CD1c-positive myeloid dendritic cell (primary cell): ENCODE measurements around the gene SYNGR4.
"Not testable (repeated sequence)": the region's sequence is repeated elsewhere in the genome, so short reads cannot be mapped to it uniquely, and the experiment has no call there.

ENCODE experiments used
- DNase-seq: peaks from one replicate; pipeline ENCODE4 v3.0.0-alpha.2; 2016; ENCODE audit errors: extremely low spot score

Gene SYNGR4, protein sequence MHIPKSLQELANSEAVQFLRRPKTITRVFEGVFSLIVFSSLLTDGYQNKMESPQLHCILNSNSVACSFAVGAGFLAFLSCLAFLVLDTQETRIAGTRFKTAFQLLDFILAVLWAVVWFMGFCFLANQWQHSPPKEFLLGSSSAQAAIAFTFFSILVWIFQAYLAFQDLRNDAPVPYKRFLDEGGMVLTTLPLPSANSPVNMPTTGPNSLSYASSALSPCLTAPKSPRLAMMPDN

DNA sequence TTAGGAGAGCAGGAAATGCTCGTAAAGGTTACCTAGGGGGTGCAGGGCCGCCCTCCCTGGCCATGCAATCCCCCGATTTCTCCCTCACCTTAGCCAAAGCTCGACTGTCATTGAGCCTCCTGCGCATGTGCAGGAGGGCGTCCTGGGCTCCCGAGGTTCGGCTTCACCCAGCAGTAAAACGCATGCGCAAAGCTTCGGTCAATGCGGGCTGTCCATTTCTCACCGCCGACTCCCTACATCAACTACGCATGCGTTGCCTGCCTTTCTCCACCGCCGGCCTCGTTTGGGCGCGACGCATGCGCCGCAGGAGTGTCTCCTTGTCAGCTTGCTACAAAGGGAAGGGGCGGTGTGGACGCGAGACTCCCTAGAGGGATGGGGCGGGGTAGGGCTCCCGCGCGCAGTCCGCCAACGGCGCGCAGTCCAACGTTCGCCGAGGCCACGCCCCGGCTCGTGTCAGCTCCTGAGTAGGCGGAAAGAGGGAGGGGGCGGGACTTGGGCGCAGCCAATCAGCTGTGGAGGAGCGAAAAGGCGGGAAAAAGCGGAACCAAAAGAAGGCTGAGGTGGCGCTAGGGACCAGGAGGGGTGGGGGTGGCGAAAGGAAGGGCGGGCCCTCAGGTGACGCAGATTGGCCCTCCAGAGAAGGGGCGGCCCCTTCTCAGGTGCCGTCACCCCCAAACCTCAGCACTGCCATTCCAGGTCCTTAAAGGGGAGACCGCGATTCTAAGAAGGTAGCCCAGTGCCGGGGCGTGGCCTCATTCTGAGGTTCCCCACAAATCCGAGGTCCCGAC lies at the start of gene SYNGR4, which contains the start of gene TMEM143:
TSS of gene SYNGR4 (plus strand) at position 558 of the 788 bp plus-strand sequence. CDS start 1,476 bp downstream, outside the sequence.
TSS of gene TMEM143 (minus strand) at position 131 of the 788 bp plus-strand sequence. CDS start at position 111, 20 bp downstream.
- peak; percentile 100 for DNase-seq

DNA sequence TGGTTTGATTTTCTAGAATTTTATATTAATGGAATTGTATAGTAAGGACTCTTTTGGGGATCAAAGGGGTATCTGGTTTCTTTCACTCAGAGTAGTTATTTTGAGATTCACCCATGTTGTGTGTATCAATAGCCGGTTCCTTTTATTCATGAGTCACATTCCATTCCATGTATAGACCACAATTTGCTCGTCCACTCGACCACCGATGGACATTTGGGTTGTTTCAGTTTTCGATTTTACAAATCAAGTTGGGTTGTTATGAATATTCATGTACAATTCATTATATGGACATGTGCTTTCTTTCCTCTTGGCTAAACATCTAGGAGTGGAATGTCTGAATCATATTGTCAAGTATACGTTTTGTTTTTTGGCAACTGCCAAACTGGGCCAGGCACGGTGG lies 48.5 kb upstream of the SYNGR4 start:
- DNase-seq, result no peak

GRCh38 chr19:48317708-48317960 lies 46.5 kb upstream of the SYNGR4 start:
- DNase-seq, result not testable (repeated sequence)

GRCh38 chr19:48318286-48318987 lies 45.7 kb upstream of the SYNGR4 start:
- no peak for DNase-seq

DNA sequence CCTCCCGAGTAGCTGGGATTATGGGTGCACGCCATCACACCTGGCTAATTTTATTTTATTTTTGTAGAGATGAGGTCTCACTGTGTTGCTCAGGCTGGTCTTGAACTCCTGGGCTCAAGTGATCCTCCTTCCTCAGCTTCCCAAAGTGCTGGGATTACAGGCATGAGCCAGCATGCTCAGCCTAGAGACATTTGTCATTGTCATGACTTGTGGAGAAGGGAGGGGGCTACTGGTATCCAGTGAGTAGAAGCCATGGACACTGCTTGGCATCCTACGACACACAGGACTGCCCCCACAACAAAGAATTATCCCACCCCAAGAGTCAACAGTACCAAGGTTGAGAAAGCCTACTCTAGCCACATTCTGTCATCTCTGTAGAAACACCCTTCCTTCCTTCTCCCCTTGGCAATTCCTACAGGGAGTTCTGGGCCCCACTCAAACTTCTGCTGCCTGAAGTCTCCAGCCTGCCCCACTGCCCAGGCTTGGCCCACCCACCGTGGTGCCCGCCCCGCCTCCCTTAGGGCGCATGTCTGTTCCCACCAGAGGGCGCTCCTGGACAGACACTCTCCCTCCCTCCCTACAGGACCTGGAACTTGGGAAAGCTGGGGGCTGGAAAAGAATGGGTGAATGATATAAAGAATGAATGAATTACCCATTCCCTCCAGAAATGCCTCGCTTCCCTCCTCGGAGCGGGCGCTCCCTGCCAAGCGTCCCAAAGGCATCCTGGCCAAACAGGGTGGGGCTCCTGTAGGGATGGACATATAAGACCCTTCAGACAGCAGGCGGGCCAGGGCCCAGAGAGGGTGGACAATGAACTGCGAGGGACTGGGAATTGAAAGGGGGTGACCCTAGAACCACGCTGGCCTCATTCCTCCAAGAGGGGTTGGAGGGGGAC lies 44.3 kb upstream of the SYNGR4 start:
- peak; percentile 84 for DNase-seq

- DNase-seq, result peak; percentile 92
Observed at GRCh38 chr19:48321372-48321621, 42.9 kb upstream of the SYNGR4 start.

GRCh38 chr19:48321622-48322591 lies 42.3 kb upstream of the SYNGR4 start:
- DNase-seq, result peak; percentile 98

DNA sequence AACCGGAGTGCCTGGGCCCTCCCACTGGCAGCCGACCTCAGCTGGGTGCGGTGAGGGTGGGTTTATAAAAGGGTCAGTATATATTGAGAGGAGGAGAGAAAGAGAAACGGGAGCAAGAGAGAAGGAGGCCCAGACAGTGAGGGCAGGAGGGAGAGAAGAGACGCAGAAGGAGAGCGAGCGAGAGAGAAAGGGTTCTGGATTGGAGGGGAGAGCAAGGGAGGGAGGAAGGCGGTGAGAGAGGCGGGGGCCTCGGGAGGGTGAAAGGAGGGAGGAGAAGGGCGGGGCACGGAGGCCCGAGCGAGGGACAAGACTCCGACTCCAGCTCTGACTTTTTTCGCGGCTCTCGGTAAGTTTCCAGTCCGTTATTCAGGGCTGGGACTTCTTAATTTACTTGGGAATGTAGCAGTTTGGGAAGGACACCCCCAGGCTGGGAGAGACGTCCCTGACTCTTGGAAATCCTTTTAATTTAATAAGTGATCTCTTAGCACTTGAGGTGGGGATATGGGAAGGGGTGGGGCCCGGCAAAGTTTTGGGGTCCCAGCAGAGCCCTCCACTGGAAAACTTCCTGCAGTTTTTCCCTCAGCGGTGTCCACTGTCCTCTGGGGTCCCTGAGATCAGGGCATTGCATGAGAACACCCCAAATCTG lies 38.8 kb upstream of the SYNGR4 start, which contains the start of gene EMP3:
TSS of gene EMP3 (plus strand) at position 288 of the 646 bp plus-strand sequence. CDS start 1,293 bp downstream, outside the sequence.
- peak; percentile 70 for DNase-seq

DNA sequence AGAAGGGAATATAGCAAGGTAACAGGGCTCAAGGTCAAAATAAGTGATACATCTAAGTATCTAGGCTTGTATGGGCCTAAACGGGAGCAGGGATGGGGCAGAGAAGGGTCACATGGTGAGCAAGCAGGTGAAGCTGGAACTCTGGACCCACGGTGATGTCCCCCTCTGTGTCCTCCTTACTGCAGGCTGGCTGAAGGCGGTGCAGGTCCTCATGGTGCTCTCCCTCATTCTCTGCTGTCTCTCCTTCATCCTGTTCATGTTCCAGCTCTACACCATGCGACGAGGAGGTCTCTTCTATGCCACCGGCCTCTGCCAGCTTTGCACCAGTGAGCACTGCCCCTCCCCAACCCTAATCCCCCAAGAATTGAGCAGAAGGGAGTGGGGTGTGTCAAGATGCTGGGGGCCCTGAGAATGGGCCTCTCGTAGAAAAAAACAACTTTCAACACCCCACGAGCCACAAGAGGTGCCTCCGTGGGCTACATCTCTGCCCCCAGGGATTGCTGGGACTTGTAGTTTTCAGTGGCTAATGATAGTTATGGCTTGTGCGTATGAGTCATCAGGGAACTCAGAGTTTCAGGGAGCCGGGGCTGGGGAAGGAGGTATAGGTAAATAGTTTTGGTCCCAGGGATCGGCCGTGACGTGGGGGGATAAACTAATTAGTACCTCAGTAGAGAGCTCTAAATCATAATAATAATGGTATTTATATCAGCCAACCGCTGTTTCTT lies 34.8 kb upstream of the SYNGR4 start:
- peak; percentile 60 for DNase-seq

GRCh38 chr19:48330012-48330681 lies 34.0 kb upstream of the SYNGR4 start:
- DNase-seq, result peak; percentile 89

- DNase-seq, result no peak
Observed at GRCh38 chr19:48332351-48332661, 31.9 kb upstream of the SYNGR4 start.

GRCh38 chr19:48332662-48333466 lies 31.3 kb upstream of the SYNGR4 start:
- peak; percentile 97 for DNase-seq

DNA sequence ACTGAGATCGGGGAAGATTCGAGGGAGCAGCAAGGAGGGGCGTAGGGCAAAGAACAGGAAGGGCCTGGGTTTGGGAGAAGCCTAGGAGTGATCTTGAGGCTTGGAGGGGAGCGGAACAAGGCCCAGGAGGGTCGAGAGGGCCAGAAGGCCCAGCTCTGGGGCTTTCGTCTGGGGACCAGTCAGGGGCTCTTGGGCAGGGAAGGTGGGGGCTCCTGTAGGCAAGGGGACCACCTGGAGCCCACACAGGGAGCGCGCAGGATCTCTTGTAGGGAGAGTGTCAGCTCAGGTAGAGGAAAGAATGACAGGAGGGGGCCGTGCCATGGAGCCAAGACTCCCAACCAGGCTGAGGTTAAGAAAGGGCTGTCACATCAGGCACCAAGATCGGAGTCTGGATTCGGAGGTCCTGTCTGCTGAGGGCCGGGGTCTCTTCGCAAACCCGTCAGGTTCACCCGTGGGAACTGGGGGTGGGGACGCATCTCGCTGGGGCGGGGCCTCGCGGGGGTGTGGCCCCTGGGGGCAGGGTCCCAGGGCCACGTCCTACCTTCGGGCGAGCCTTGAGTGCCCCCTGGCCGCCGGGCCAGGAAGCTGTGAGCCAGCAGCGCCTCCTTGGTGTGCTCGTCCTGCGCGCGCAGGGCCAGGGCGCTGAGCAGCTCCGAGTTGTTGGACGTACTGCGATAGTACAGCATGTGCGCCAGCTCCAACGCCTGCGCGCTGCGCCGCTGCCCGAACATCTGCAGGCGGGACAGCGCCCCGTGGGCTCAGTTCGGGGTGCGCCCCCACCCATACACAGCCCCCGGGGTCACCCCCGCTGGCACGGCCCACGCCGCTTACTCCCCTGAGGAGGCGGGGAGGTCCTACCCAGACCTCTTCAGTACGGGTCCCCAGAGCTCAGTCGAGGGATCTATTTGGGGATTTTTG lies 30.4 kb upstream of the SYNGR4 start:
- peak; percentile 95 for DNase-seq

DNA sequence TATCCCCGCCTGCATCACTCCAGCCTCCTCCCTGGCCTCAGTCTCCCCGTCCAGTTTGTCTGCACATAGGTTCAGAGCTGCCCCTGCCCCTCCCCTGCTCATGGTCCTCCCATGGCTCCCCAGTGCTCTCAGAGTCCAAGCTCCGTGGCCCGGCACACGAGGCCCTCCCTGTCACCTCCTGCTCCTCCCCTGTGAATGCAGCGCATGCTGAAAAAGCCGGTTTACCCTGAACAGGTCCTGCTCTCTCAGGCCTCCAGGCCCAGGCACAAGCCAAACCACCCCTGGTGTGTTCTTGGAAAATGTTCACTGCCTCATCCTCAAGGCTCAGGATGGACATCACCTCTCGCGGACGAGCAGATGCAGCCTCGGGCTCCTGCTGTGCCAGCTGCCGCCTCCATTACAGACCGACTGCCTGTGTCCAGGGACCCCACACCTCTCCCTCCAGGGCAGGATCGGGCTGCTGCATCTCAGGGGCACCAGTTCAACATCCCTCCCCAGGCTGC lies 25.9 kb upstream of the SYNGR4 start:
- no peak for DNase-seq

DNA sequence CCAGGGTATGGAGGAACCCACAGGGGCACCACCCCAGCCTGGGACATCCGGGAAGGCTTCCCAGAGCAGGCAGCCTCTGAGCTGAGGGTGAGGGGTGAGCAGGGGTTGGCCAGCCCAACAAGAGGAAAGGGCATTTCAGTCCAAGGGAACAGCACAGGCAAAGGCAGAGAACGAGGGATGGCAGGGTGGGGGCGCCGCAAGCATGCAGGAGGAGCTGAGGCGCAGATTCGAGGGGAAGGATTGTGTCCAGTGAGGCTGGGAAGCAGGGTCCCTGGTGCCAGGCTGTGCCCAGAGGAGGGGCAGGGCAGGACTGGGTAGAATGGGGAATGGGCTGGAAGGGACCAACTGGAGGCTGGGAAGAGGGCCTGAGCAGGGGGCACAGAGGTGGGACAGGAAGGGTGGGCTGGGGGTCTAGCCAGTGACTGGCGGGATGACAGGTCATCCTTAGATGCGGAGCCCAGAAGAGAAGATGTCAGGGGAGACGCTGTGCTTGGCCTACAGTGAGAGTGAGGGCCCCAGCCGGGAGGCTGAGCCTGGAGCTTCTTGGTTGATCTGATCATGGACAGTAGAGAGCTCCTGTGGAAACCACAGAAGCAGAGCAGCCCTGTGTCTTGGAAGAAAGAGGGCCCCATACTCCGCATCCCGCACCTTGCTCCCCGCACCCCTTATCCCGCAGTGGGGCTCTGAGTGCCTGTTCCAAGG lies 25.2 kb upstream of the SYNGR4 start:
- no peak for DNase-seq

- no peak for DNase-seq
Observed at GRCh38 chr19:48340995-48341394, 23.2 kb upstream of the SYNGR4 start.
